Fibroblast of skin of left quadriceps (primary cell): ENCODE data around the gene TBC1D5.

Experiments used
- DNase-seq, 2 experiments: peaks; one replicate each; pipeline ENCODE4 v3.0.0-alpha.2; 2013; ENCODE audit warnings: low read depth in 2 of 2

Gene TBC1D5

GRCh38 chr3:17179381-17180205 lies 562.8 kb downstream of the TBC1D5 start:
- no peak for DNase-seq

GRCh38 chr3:17176757-17177156 lies 565.7 kb downstream of the TBC1D5 start:
- DNase-seq: no peak

GRCh38 chr3:17175187-17175807 lies 567.1 kb downstream of the TBC1D5 start:
- DNase-seq: peak; percentile 75 to 77

- no peak for DNase-seq
Observed at GRCh38 chr3:17166369-17166768, 576.1 kb downstream of the TBC1D5 start.

- DNase-seq: no peak
Observed at GRCh38 chr3:17162116-17162515, 580.3 kb downstream of the TBC1D5 start.

- no peak for DNase-seq
Observed at GRCh38 chr3:17160597-17160996, 581.8 kb downstream of the TBC1D5 start.

- DNase-seq: no peak
Observed at GRCh38 chr3:17158941-17159682, 583.3 kb downstream of the TBC1D5 start.

GRCh38 chr3:17157713-17158112 lies 584.7 kb downstream of the TBC1D5 start:
- DNase-seq: no peak

- no peak for DNase-seq
Observed at GRCh38 chr3:17156864-17157263, 585.6 kb downstream of the TBC1D5 start.

- DNase-seq: no peak
Observed at GRCh38 chr3:17155951-17156350, 586.5 kb downstream of the TBC1D5 start.

- DNase-seq: no peak
Observed at GRCh38 chr3:17154941-17155340, 587.5 kb downstream of the TBC1D5 start.

GRCh38 chr3:17154221-17154620 lies 588.2 kb downstream of the TBC1D5 start:
- no peak for DNase-seq

- DNase-seq: no peak
Observed at GRCh38 chr3:17153209-17153608, 589.2 kb downstream of the TBC1D5 start.

- DNase-seq: no peak
Observed at GRCh38 chr3:17151598-17152373, 590.6 kb downstream of the TBC1D5 start.

GRCh38 chr3:17149076-17149475 lies 593.4 kb downstream of the TBC1D5 start:
- no peak for DNase-seq

GRCh38 chr3:17144665-17144993 lies 597.8 kb downstream of the TBC1D5 start:
- no peak for DNase-seq

- DNase-seq: no peak
Observed at GRCh38 chr3:17143893-17144664, 598.4 kb downstream of the TBC1D5 start.

- no peak for DNase-seq
Observed at GRCh38 chr3:17142516-17142915, 599.9 kb downstream of the TBC1D5 start.

GRCh38 chr3:17141699-17142098 lies 600.7 kb downstream of the TBC1D5 start:
- DNase-seq: no peak

GRCh38 chr3:17140670-17141505 lies 601.5 kb downstream of the TBC1D5 start:
- no peak for DNase-seq
